Endometrium (tissue), 2 donors: ENCODE results near the gene LGALS12.
"Not testable (repeated sequence)": the region's sequence is repeated elsewhere in the genome, so short reads cannot be mapped to it uniquely, and the experiment has no call there.

Source experiments
- FAIRE-seq: peaks from 2 replicates; lab custom pipeline; 2012; peaks lifted over from hg19 to GRCh38; lab: Jason Lieb, UNC
- donor health status: control.
- donor health status: control.

The LGALS12 gene

GRCh38 chr11:63532799-63533475 lies 27.1 kb downstream of the LGALS12 start:
- no peak for FAIRE-seq

GRCh38 chr11:63534076-63534475 lies 28.2 kb downstream of the LGALS12 start:
- no peak for FAIRE-seq

- FAIRE-seq, result no peak
Measured at GRCh38 chr11:63534895-63535461, 29.1 kb downstream of the LGALS12 start.

- no peak for FAIRE-seq
Measured at GRCh38 chr11:63535734-63536133, 29.9 kb downstream of the LGALS12 start.

GRCh38 chr11:63536669-63537292 lies 30.9 kb downstream of the LGALS12 start, which contains the start of gene PLAAT4:
Gene PLAAT4, plus strand, starts transcription at chr11:63536808. Its CDS starts 61 bp downstream, at chr11:63536869.
- FAIRE-seq, result no peak

- no peak for FAIRE-seq
Measured at GRCh38 chr11:63537293-63538101, 31.6 kb downstream of the LGALS12 start.

- not testable (repeated sequence) for FAIRE-seq
Measured at GRCh38 chr11:63542506-63542905, 36.6 kb downstream of the LGALS12 start.

- FAIRE-seq, result no peak
Measured at GRCh38 chr11:63543711-63544110, 37.8 kb downstream of the LGALS12 start.

- no peak for FAIRE-seq
Measured at GRCh38 chr11:63547061-63547460, 41.2 kb downstream of the LGALS12 start.

- no peak for FAIRE-seq
Measured at GRCh38 chr11:63548178-63548577, 42.3 kb downstream of the LGALS12 start.

- FAIRE-seq, result no peak
Measured at GRCh38 chr11:63549411-63549810, 43.5 kb downstream of the LGALS12 start.

- not testable (repeated sequence) for FAIRE-seq
Measured at GRCh38 chr11:63550156-63550700, 44.3 kb downstream of the LGALS12 start.

GRCh38 chr11:63551091-63551888 lies 45.4 kb downstream of the LGALS12 start:
- no peak for FAIRE-seq

GRCh38 chr11:63551889-63552266 lies 46.0 kb downstream of the LGALS12 start:
- no peak for FAIRE-seq

GRCh38 chr11:63552921-63553320 lies 47.0 kb downstream of the LGALS12 start:
- no peak for FAIRE-seq

- no peak for FAIRE-seq
Measured at GRCh38 chr11:63553759-63554158, 47.9 kb downstream of the LGALS12 start.

- FAIRE-seq, result no peak
Measured at GRCh38 chr11:63554877-63555223, 49.0 kb downstream of the LGALS12 start.

GRCh38 chr11:63556404-63557013 lies 50.6 kb downstream of the LGALS12 start:
- no peak for FAIRE-seq

GRCh38 chr11:63557570-63557969 lies 51.7 kb downstream of the LGALS12 start:
- no peak for FAIRE-seq

GRCh38 chr11:63558459-63559157 lies 52.7 kb downstream of the LGALS12 start:
- FAIRE-seq, result no peak
